Motor neuron (in vitro differentiated cells): Measurements from ENCODE around the gene CC2D1A. TPM values are rescaled to one million over a fixed set of nuclear protein-coding genes. Genes with fewer than 3 reads are reported as not detected.
A peak's percentile ranks its signal among the peaks of the same experiment; 100 is the strongest.
"Not testable (repeated sequence)": the region's sequence is repeated elsewhere in the genome, so short reads cannot be mapped to it uniquely, and the experiment has no call there.

ENCODE experiments used
- ATAC-seq, 8 experiments: fragments of 200-7000 bp; cut with Tn5 transposase; replicated peaks in 6 of 8; 2 replicates each; pipeline ENCODE4 v1.8.0; 2021; ENCODE audit warnings: mild to moderate bottlenecking in 8 of 8, moderate library complexity in 8 of 8
- H3K27ac ChIP-seq, 2 donors: fragments of 250-450 bp; sonication (Bioruptor Pico); 2 replicates each; pipeline ENCODE4 v1.9.0; 2021; ENCODE audit warnings: antibody characterized with exemption in 2 of 2, mild to moderate bottlenecking in 2 of 2, moderate library complexity in 1 of 2
- H3K4me1 ChIP-seq, 2 donors: fragments of 250-450 bp; sonication (Bioruptor Pico); replicated peaks in 1 of 2; 2 replicates each; pipeline ENCODE4 v1.6.1; 2021; ENCODE audit warnings: antibody characterized with exemption in 2 of 2, mild to moderate bottlenecking in 2 of 2, moderate library complexity in 1 of 2
- H3K4me3 ChIP-seq, 5 donors: fragments of 250-450 bp; sonication (Bioruptor Pico); 2 replicates each; pipeline ENCODE4 v1.9.0; 2021; ENCODE audit warnings: antibody characterized with exemption in 5 of 5, mild to moderate bottlenecking in 5 of 5, moderate library complexity in 4 of 5
- WGBS, 10 experiments: fragments of 450-650 bp; shearing (Covaris generic); methylation state at CpG; one replicate each; pipeline ENCODE4 v1.0.0; 2022; 5-methylcytosine and 5-hydroxymethylcytosine counted together
- in situ Hi-C, 9 experiments: fragments of 400-800 bp; cut with MboI; loops; one replicate each; pipeline ENCODE4 v1.15.0; 2021; ENCODE audit warnings: low sequenced_read_pairs in 9 of 9, low pct_unique_long_range_greater_than_20kb in 2 of 9; ENCODE audit not compliant: unreplicated experiment in 9 of 9
- total RNA-seq, 8 experiments: library from RNA; unstranded; fragments of 300-600 nt; gene quantifications; 2 replicates each; pipeline versions ENCODE4 v1.2.3 to v1.2.4, GENCODE V29; 2022

Gene CC2D1A
- total RNA-seq, 8 experiments from 2014 or later = 7.6 to 32.5 (median 10.1) TPM

DNA sequence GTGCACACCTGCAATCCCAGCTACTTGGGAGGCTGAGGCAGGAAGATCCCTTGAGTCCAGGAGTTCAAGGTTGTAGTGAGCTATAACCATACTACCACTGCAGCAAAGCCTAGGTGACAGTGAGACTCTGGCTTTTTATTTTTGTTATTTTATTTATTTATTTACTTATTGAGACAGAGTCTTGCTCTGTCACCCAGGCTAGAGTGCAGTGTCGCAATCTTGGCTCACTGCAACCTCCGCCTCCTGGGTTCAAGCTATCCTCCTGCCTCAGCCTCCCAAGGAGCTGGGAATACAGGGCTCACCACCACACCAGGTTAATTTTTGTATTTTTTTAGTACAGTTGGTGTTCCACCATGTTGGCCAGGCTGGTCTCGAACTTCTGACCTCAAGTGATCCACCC lies 67.5 kb downstream of the CC2D1A start:
- ATAC-seq, H3K4me1 ChIP-seq, in situ Hi-C loops, H3K27ac ChIP-seq, H3K4me3 ChIP-seq: not testable (repeated sequence)
- 83 to 100% (median 100%) methylated on average over 1 to 3 of the region's 3 CpGs; no CpG with 5 or more reads in 3 of the 10 experiments for WGBS, 10 experiments

DNA sequence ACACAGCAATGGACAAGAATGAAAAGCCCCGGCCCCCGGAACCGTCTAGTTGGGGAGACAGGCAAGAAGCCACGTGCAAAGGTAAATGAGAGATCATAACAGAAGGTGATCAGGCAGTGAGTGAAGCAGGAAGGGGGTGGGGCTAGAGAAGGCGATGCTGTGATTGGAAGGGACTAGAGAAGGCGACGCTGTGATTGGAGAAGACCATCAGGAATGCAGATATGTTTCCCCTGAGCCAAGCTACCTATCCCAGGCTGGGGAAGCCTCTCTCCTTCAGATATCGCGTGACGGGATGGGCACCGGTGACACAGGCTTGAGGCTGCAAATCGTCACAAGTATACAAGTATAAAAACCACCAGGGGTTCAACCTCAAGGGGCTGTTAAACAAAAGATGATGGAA lies 68.1 kb downstream of the CC2D1A start:
- 10 to 79% (median 52%) methylated on average over 3 to 9 of the region's 12 CpGs; no CpG with 5 or more reads in 1 of the 10 experiments for WGBS, 10 experiments

GRCh38 chr19:13975870-13976269 lies 69.9 kb downstream of the CC2D1A start:
- in situ Hi-C loops = no loop called here
- 81 to 100% (median 93%) methylated on average over 1 to 8 of the region's 11 CpGs; no CpG with 5 or more reads in 2 of the 10 experiments for WGBS, 10 experiments
- no peak overlapping the region for H3K4me3 ChIP-seq
- H3K4me1 ChIP-seq = peaks cover 10% of the 10 kb centered on the region in 2 donors
- H3K27ac ChIP-seq = no peak overlapping the region
- ATAC-seq = no peak

More for the DNA sequence above, 68.1 kb downstream of the CC2D1A start:
- in situ Hi-C loops = no loop called here
- H3K4me1 ChIP-seq = peaks cover 2 to 5% of the 10 kb centered on the region in 2 donors
- H3K4me3 ChIP-seq = no peak overlapping the region
- no peak overlapping the region for H3K27ac ChIP-seq
- ATAC-seq = peak in 4 of 8 experiments; percentile 12 to 49 (median 32)

- 60 to 95% (median 79%) methylated on average over 1 to 9 of the region's 12 CpGs; no CpG with 5 or more reads in 4 of the 10 experiments for WGBS, 10 experiments
- Histone ChIP-seq H3K27ac (no peak overlapping the region), H3K4me3 (no peak overlapping the region), H3K4me1 (peaks cover 10% of the 10 kb centered on the region in 2 donors)
- in situ Hi-C loops = no loop called here
- ATAC-seq = no peak
These were observed 70.4 kb downstream of the CC2D1A start for GRCh38 chr19:13976446-13976845.

- WGBS, 10 experiments = 60 to 90% (median 80%) methylated on average over 1 to 2 of the region's 12 CpGs; no CpG with 5 or more reads in 7 of the 10 experiments
- peaks cover 10% of the 10 kb centered on the region in 2 donors for H3K4me1 ChIP-seq
- H3K27ac ChIP-seq = no peak overlapping the region
- H3K4me3 ChIP-seq = no peak overlapping the region
- in situ Hi-C loops = no loop called here
- ATAC-seq = no peak
These were observed 71.8 kb downstream of the CC2D1A start for GRCh38 chr19:13977803-13978202.

DNA sequence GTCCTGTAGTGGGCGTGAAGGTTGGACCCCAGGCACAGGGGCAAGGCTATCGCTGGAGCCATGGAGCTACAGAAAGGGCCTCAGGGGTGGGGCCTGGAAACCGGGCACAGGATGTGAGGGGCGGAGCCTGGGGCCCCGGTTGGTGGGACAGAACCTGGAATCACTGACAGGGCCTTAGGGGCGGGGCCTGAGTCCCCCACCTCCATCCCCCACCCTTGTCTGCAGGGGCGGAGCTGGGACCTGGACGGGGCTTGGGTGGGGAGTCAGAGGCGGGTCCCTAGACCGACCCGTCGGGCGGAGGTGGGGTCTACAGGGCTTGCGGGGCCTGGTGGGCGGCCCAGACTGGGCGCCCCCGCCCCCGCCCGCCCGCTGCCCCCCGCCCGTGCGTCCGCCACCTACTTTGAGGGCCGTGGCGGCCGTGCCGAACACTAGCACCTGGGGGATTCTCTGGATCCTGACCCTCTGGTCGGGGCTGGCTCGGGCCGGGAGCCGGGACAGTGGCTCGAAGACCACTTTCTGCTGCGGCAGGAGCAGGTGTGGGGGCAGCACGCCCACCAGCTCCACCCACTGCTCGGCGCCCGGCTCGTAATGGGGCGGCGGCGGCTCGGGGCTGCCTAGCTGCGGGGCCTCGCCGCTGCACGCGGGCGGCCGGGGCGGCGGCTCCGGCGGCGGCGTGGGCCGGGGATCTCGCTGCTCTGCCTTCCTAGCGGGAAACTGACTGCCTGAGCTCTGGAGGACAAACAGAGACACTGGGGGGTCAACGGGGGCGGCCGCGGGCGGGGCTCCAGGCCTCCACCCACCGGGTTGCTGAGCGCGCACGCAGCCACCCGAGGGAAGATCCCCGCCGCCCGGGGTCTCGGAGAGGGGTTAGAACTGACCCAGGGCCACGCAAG lies 72.6 kb downstream of the CC2D1A start:
- ATAC-seq = peak; percentile 53 to 91 (median 62)
- in situ Hi-C loops = no loop called here
- peaks cover 10% of the 10 kb centered on the region in 2 donors for H3K4me1 ChIP-seq
- WGBS, 10 experiments = no CpG with 5 or more reads among the region's 74 CpGs
- peak overlapping the region in 1 of 5 donors; percentile 3 for H3K4me3 ChIP-seq
- H3K27ac ChIP-seq = peak overlapping the region in 1 of 2 donors; percentile 18

DNA sequence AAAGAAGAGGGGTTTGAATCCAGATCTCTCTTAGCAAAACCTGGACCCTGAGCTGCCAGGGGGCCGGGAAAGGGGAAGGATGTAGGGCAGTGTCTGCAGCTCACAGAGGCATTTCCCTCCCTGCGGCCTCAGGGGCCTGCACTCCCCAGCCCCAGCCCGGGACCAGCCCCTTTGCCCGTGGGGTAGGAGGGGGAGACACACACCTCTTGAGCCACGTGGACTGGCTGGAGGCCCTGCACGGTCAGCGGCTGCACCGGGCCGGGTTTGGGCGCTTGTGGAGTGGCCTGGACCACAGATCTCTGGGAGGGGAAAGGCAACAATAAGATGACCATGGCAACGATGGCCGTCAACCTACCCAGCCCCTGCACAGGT lies 73.2 kb downstream of the CC2D1A start:
- Histone ChIP-seq H3K4me1 (peaks cover 10% of the 10 kb centered on the region in 2 donors), H3K27ac (peak overlapping the region in 1 of 2 donors; percentile 18), H3K4me3 (peak overlapping the region in 1 of 5 donors; percentile 3)
- peak; percentile 7 to 82 (median 66) for ATAC-seq
- in situ Hi-C loops = no loop called here
- 13 to 47% (median 37%) methylated on average over 3 to 6 of the region's 12 CpGs; no CpG with 5 or more reads in 6 of the 10 experiments for WGBS, 10 experiments

DNA sequence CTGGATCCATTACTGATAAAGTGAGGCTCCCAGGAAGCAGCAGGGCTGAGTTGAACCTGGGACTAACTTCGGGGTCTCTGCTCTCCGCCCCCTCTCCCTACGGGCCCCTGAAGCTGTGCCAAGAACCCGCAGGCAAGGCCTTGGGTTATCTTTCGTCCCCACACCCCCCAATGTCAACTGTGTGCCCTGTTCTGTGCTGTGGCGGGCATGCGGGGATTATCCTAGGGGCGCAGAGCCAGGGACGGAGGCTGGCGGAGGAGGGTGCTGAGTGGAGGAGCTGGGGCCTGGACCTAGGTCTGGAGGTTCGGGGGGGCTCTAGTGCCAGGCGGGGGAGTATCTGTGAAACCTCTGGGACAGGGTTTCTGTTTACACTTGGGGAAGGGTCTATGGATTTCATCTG lies 73.7 kb downstream of the CC2D1A start:
- Histone ChIP-seq H3K4me1 (peaks cover 10% of the 10 kb centered on the region in 2 donors), H3K27ac (no peak overlapping the region), H3K4me3 (no peak overlapping the region)
- no peak for ATAC-seq
- in situ Hi-C loops = no loop called here
- WGBS, 10 experiments = 0 to 100% (median 63%) methylated on average over 1 to 3 of the region's 12 CpGs; no CpG with 5 or more reads in 6 of the 10 experiments

- H3K4me1 ChIP-seq = peaks cover 10% of the 10 kb centered on the region in 2 donors
- in situ Hi-C loops = no loop called here
- WGBS, 10 experiments = 80 to 100% (median 87%) methylated on average over 2 to 6 of the region's 15 CpGs; no CpG with 5 or more reads in 6 of the 10 experiments
- no peak overlapping the region for H3K27ac ChIP-seq
- no peak overlapping the region for H3K4me3 ChIP-seq
- no peak for ATAC-seq
These were observed 74.3 kb downstream of the CC2D1A start for GRCh38 chr19:13980340-13980739.

Other genes starting within 250 kb of the CC2D1A start
- 10 to 100 TPM; 12.2 to 40.1 (median 20.5) TPM for gene MRI1, start 141.7 kb upstream of the CC2D1A start, total RNA-seq
- gene C19orf53, start 131.7 kb upstream of the CC2D1A start, total RNA-seq = 100 to 1,000 TPM; 122 to 265 (median 152) TPM
- 10 to 100 TPM in 2 of 8 experiments, 1 to 10 TPM in 6; 1.2 to 14.5 (median 8.6) TPM for gene ZSWIM4, start 110.8 kb upstream of the CC2D1A start, total RNA-seq
- 10 to 100 TPM in 1 of 8 experiments, 1 to 10 TPM in 5, not detected in 2; 1.4 to 14.9 (median 3.7) TPM for gene NANOS3, start 29.1 kb upstream of the CC2D1A start, total RNA-seq
- 1 to 10 TPM in 7 of 8 experiments, under 1 TPM in 1; 0.51 to 5.2 (median 3.2) TPM for gene BRME1, start 84 bp upstream of the CC2D1A start, total RNA-seq
- gene PODNL1, start 32.2 kb downstream of the CC2D1A start, total RNA-seq = 1 to 10 TPM in 3 of 8 experiments, under 1 TPM in 5; 0.16 to 1.4 (median 0.89) TPM
- 10 to 100 TPM in 7 of 8 experiments, 1 to 10 TPM in 1; 8.4 to 46.5 (median 22.9) TPM for gene DCAF15, start 46.3 kb downstream of the CC2D1A start, total RNA-seq
- 10 to 100 TPM in 4 of 8 experiments, 1 to 10 TPM in 4; 1.9 to 21.2 (median 8.7) TPM for gene RFX1, start 100.1 kb downstream of the CC2D1A start, total RNA-seq
- not detected for gene RLN3, start 121.9 kb downstream of the CC2D1A start, total RNA-seq
- 1 to 10 TPM; 1.0 to 4.5 (median 2.0) TPM for gene IL27RA, start 125.6 kb downstream of the CC2D1A start, total RNA-seq
- 1 to 10 TPM in 6 of 8 experiments, under 1 TPM in 2; 0.22 to 5.3 (median 1.9) TPM for gene PALM3, start 155.9 kb downstream of the CC2D1A start, total RNA-seq
- gene MISP3, start 166.6 kb downstream of the CC2D1A start, total RNA-seq = 1 to 10 TPM in 7 of 8 experiments, under 1 TPM in 1; 0.51 to 7.6 (median 2.1) TPM
- 1 to 10 TPM in 2 of 8 experiments, under 1 TPM in 5, not detected in 1; 0.21 to 2.6 (median 0.46) TPM for gene C19orf67, start 179.6 kb downstream of the CC2D1A start, total RNA-seq
- gene SAMD1, start 184.6 kb downstream of the CC2D1A start, total RNA-seq = 10 to 100 TPM; 14.1 to 51.5 (median 39.2) TPM
- 10 to 100 TPM; 15.9 to 51.5 (median 31.9) TPM for gene PRKACA, start 211.6 kb downstream of the CC2D1A start, total RNA-seq
- 10 to 100 TPM in 3 of 8 experiments, 1 to 10 TPM in 2, under 1 TPM in 3; 0.54 to 21.5 (median 1.2) TPM for gene ASF1B, start 230.4 kb downstream of the CC2D1A start, total RNA-seq